AG09319 (cell line): ENCODE data around the gene NEUROD6.

ENCODE experiments used
- DNase-seq: peaks from one replicate; pipeline ENCODE4 v3.0.0-alpha.2; 2010; ENCODE audit warnings: low read depth; ENCODE audit errors: extremely low read depth
- CTCF ChIP-seq: IDR thresholded peaks from 2 replicates; pipeline ENCODE4 v1.5.1; 2011; ENCODE audit warnings: low read depth, mild to moderate bottlenecking, inconsistent platforms, low read length, moderate library complexity

NEUROD6 gene

GRCh38 chr7:31343516-31344305 lies 3.2 kb upstream of the NEUROD6 start:
- DNase-seq, result no peak
- TF ChIP-seq CTCF, result no peak

GRCh38 chr7:31341141-31341540 lies 615 bp upstream of the NEUROD6 start:
- no peak for TF ChIP-seq CTCF
- no peak for DNase-seq

GRCh38 chr7:31340051-31340450 lies 475 bp downstream of the NEUROD6 start:
- DNase-seq, result no peak
- no peak for TF ChIP-seq CTCF

- no peak for TF ChIP-seq CTCF
- no peak for DNase-seq
Measured at GRCh38 chr7:31338706-31339105, 1.8 kb downstream of the NEUROD6 start.

- no peak for DNase-seq
Measured at GRCh38 chr7:31337002-31337565, 3.4 kb downstream of the NEUROD6 start.

GRCh38 chr7:31336202-31337001 lies 4.1 kb downstream of the NEUROD6 start:
- DNase-seq, result no peak
- no peak for TF ChIP-seq CTCF

More at GRCh38 chr7:31337002-31337565, 3.4 kb downstream of the NEUROD6 start:
- no peak for TF ChIP-seq CTCF

GRCh38 chr7:31335884-31336201 lies 4.7 kb downstream of the NEUROD6 start:
- no peak for TF ChIP-seq CTCF
- no peak for DNase-seq
